GM13977 (cell line): Measurements from ENCODE around the gene NLRP3.

ENCODE experiments used
- DNase-seq: peaks from one replicate; pipeline ENCODE4 v3.0.0; 2012; ENCODE audit warnings: low spot score
- CTCF ChIP-seq: IDR thresholded peaks from 2 replicates; pipeline ENCODE4 v1.5.1; 2012; ENCODE audit warnings: mild to moderate bottlenecking, control low read depth; ENCODE audit not compliant: insufficient read depth; ENCODE audit errors: extremely low read depth, missing control alignments
- in situ Hi-C: fragments of 300-500 bp; cut with MboI; formaldehyde crosslinking; loops from one replicate; pipeline ENCODE4 v1.12.0; 2022; ENCODE audit warnings: low sequenced_read_pairs, low pct_unique_long_range_greater_than_20kb, mixed read lengths, inconsistent platforms; ENCODE audit not compliant: unreplicated experiment

NLRP3 gene

GRCh38 chr1:247444571-247444970, 28.6 kb downstream of the NLRP3 start:
- in situ Hi-C loops = no loop called here
- TF ChIP-seq CTCF = no peak

DNA sequence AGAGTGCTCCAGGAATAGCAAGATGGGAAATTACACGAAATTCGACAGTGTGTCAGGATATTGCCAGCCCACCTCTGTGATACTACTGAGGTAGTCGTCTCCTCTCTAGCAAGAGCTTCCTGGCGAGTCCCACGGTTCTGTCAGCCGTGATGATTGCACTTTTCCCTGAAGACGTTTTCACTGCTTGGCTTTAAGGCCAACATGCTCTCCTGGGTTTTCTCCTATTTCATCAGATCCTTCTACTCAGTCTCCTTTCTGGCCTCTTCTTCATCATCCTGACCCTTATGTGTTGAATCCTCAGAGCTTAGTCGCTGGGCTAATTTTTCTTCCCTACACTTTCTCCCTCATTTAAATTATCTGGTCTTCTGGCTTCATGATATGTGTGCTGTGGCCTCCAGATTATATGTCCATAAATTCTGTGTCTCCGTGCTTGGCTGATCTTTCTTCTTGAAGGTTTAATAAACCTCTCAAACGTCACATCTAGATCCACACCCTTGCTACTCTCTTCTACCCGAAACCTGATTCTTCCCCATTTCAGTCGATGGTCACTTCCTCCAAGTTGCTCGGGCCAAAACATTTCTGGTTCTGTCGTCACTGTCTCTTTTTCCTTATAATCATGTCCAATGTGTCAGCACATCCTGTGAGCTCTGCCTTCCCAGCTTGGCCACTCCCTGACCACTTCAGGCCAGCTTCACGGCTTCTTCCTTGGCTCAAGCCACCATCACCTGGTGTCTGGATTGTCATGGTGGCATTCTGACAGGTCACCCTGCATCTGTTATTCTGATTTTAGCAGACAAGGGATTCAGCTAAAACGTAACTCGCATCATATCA, 29.8 kb downstream of the NLRP3 start:
- TF ChIP-seq CTCF = no peak
- DNase-seq = no peak
- in situ Hi-C loops = no loop called here

More at GRCh38 chr1:247444571-247444970, 28.6 kb downstream of the NLRP3 start:
- DNase-seq = no peak

DNA sequence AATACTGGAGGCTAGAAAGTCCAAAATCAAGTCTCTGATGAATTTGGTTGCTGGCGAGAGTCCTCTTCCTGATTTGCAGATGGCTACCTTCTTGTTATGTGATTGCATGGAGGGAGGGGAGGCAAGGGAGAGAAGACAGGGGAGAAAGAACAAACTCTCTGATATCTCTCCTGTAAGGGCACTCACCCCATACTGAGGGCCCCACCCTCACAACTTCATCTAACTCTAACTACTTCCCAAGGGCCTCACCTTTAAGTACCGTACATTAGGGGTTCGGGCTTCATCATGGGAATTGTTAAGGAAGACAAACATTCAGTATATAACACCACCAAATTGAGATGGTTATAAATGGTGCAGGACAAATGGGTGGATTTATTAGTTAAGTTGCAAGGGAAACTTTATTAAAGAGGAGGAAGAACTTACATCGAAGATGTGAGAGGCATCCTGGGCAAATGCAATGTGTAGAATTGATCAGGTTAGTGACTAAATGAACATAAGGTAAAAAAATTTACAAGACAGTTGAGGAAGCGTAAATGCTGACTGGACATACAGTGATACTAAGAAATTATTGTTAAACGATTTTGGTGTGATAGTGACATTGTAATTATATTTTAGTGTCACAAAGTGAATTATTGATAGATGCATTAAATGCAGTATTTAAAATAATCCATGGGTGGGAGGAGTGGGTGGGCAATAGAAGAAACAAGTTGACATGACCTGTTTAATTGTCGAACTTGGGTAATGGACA, 31.4 kb downstream of the NLRP3 start:
- in situ Hi-C loops = no loop called here
- no peak for TF ChIP-seq CTCF
- no peak for DNase-seq

- no peak for DNase-seq
- no peak for TF ChIP-seq CTCF
- in situ Hi-C loops = no loop called here
Measured at GRCh38 chr1:247448107-247448791, 32.3 kb downstream of the NLRP3 start.

DNA sequence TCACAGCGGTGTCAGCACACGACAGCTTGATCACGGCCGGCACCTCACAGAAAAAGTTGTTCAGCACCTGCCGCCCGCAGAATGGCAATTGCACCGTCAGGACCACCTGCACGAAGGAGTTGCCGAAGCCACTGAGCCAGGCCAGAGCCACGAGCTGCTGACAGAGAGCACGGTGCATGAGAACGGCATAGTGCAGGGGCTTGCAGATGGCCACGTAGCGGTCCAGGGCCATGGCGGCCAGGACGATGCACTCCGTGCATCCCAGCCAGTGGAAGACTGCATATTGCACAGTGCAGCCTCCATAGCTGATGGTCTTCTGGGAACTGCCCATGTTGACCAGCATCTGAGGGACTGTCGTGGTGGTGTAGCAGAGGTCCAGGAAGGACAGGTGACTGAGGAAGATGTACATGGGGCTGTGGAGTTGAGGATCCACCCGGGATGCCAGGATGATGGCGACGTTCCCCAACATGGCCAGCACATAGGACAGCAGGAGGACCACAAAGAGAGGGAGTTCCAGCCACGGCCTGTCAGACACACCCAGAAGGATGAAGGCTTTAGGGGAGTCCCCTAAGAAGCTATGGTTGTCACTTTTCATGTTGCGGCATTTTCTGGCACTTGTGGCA, 35.5 kb downstream of the NLRP3 start:
- DNase-seq = no peak
- no peak for TF ChIP-seq CTCF
- in situ Hi-C loops = no loop called here

DNA sequence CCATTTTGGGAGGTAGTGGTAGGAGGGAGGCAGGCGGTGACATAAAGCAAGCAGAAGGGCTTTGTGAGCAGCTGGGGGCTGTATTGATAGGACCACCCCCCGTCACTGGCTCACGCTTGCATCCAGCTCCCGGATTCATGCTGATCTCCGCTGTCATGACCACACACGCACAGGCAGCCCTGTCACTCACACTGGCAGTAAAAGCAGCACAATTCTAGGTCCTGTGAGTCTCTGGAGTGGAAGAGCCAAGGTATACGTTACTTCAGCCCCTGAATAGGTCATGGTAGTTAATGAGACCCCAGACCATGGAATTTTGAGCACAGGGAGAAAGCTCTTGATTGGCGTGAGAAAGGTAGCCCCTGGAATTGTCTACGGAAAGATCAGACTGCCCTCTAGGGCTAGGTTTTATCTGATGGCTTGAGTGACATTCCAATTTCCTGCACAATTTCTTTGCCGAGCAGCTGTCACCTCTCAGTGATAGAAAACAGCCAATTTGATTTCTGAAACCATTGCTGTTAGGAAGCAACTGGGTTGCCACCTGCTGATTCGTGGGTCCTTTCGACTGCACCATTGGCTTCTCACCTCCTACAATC, 36.6 kb downstream of the NLRP3 start:
- no peak for DNase-seq
- in situ Hi-C loops = no loop called here
- TF ChIP-seq CTCF = no peak
